ENCODE measurements around the gene WDR33.

Gene WDR33

DNA sequence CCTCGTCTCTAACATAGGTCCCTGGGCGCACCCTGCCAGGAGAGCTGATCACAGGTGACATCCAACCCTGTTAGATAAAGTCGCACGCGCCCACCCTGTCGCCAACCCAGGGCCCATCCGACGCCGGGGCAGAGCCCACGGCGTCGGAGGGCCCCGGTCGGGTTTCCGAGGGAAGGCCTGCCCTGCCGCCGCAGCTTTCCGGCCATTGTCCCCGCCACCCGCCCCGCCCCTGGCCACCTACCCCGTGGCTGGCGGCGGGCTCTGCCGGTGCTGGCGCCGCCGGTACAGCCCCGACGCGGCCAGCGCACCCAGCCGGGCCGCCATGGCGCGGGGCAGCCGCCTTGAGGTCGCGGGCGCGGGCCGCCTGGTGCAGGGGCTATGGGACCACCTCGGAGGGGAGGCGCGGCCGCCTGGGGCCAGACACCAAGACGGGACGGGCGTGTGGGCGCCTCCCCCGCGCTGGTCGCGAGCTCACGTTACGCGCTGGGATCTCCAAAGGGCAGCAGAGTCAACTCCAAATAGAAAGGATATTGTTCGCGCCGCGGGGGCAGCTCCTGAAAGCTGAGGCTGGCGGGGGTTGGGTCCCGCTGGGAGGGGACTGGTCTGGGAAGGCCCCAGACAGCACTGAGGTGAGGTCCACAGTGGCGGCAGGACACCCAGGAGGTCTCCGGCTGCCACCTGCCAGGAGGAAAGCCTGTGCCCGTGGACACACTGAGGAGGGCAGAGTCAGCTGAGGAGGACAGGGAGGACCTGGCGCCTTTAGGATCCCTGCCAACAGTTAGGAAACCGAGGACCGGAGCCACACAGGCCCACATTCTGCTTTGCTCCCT, 146.7 kb downstream of the WDR33 start:
- in situ Hi-C loops (cut with MboI; ENCODE audit: low pct_unique_long_range_greater_than_20kb, low sequenced_read_pairs): no loop called here
- no peak for DNase-seq

GRCh38 chr2:127663566-127664064, 147.4 kb downstream of the WDR33 start:
- DNase-seq: no peak
- in situ Hi-C loops (cut with MboI; ENCODE audit: low pct_unique_long_range_greater_than_20kb, low sequenced_read_pairs): no loop called here

DNA sequence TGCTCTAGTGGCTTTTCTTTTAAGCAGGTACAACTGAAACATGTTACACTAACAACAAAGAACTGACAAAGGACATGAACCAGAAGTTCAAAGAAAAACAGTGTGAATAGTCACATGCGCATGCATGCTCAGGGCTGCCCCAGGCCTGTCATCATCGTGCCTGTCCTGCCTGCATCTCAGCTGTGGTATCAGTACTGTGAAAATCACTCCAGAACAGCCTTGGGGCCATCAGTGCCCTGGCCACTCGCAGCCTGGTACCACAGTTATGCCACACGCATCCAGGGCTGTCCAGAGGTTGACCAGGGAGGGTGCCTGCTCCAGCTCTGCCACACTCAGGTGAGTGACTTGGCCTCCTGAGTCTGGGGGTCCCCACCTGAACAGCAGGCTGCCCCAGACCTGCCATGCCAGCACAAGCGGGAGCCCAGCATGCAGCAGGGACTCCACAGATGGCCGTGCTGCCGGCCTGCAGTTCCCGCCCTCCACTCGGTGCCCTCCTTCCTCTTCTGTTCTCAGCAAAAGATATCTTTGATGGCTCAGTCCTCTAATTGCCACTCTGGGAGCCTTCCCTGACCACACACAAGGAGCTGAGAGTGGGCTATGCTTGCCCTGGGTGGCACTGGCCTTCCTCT, 147.9 kb downstream of the WDR33 start:
- DNase-seq: no peak
- in situ Hi-C loops (cut with MboI; ENCODE audit: low pct_unique_long_range_greater_than_20kb, low sequenced_read_pairs): no loop called here

DNA sequence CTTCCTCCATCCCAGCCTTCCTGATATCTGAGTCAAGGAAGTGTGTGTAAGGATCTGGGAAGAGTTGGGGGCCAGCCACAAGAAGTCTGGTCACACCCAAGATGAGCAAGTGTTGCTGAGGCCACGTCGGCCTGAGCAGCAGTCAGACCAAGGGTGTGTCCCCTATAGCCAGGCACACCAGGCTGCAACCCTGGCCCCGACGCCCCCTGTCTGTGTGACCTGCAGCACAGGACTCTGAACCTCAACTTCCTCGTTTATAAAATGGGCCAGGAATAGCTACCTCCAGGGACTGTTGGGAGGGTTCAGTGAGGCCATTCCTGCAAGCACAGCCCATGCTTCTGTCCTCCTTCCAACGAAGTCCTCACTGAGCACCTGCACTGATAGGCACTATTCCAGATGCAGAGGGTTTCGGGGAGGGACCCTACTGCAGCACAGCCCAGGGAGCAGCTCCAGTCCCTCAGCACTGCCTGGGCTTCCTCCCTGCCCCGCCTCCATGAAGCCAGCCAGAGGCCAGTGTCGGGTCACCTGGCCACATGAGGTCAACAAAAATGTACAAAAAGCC, 148.9 kb downstream of the WDR33 start:
- DNase-seq: no peak
- in situ Hi-C loops (cut with MboI; ENCODE audit: low pct_unique_long_range_greater_than_20kb, low sequenced_read_pairs): no loop called here

DNA sequence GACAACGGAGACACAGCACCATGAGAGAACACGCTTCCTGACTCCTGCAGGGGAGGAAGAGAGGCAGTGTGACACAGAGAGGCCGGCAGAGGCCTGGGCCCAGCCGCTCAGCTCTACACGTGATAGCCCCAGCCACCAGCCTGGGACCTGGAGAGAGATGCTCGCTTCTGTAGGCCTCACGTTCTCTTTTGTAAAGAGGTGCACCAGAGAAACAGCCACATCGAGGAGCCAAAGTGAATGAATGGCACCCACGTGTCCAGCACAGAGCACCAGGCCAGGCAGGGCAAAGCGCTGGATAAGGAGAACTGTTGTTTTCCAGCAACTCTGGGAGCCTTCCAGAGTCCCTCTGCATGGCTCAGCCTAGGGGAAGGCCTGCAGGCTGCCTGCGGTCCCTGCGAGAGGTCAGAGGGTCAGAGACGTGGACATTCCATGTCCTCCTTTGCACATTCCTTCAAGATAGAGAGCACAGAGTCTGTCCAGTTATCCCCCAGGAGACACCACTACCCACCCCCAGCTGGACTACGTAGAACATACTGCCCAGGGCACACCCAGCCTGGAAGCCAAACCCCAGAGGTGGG, 149.8 kb downstream of the WDR33 start:
- in situ Hi-C loops (cut with MboI; ENCODE audit: low pct_unique_long_range_greater_than_20kb, low sequenced_read_pairs): no loop called here
- DNase-seq: no peak

- DNase-seq: no peak
- in situ Hi-C loops (cut with MboI; ENCODE audit: low pct_unique_long_range_greater_than_20kb, low sequenced_read_pairs): no loop called here
These were observed 150.7 kb downstream of the WDR33 start for GRCh38 chr2:127660291-127660578.

GRCh38 chr2:127659408-127660290, 151.3 kb downstream of the WDR33 start:
- DNase-seq: peak; percentile 73
- in situ Hi-C loops (cut with MboI; ENCODE audit: low pct_unique_long_range_greater_than_20kb, low sequenced_read_pairs): no loop called here

DNA sequence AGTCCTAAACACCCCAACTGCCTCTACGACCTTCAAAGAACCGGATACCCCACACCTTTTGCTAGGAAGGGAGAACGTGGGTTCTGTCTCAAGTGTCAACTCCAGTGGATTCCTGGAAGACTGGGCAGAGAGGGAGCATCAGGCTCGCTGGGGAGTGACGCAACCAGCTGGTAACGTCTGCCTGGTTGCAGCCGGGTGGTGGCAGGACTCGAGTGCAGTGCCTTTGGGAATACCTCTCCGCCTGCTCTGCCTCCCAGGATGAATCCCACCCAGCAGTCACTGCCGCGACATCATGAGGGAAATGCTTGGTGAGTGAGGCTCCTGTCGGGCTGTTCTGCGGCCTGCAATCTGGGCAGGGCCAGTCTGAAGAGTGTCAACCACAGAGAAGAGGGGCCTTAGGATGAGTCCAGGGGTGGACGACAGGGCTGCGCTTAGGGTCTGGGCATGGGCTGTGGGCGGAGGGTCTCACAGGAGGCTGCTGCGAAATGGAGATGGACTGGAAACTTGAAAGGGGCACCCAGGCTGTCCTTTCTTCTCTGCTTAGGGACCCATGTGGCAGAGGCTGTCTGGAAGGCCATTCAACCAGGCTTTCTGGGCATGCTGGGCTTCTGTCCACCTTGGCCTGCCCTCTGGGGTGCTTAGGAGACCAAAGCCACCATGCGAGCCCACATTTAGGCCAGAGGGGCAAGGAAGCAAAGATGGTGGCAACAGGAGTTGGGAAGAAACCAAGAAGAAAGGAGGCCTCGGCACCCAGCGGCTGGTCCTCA, 152.1 kb downstream of the WDR33 start:
- in situ Hi-C loops (cut with MboI; ENCODE audit: low pct_unique_long_range_greater_than_20kb, low sequenced_read_pairs): no loop called here
- DNase-seq: no peak

DNA sequence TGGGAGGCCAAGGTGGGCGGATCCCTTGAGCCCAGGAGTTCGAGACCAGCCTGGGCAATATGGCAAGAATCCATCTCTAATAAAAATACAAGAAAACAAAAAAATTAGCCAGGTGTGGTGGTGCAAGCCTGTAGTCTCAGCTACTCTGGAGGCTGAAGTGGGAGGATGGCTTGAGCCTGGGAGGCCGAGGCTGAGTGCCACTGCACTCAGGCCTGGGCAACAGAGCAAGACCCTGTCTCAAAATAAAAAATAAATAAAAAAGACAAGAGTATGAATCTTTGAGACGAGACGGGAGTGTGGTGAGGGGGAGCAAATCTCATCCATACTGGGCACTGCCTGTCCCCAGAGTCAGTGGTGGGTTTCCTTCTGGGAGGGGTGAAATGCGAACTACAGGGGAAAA, 152.8 kb downstream of the WDR33 start:
- DNase-seq: no peak
- in situ Hi-C loops (cut with MboI; ENCODE audit: low pct_unique_long_range_greater_than_20kb, low sequenced_read_pairs): no loop called here

- in situ Hi-C loops (cut with MboI; ENCODE audit: low pct_unique_long_range_greater_than_20kb, low sequenced_read_pairs): no loop called here
- no peak for DNase-seq
These were observed 153.8 kb downstream of the WDR33 start for GRCh38 chr2:127657232-127657595.

- in situ Hi-C loops (cut with MboI; ENCODE audit: low pct_unique_long_range_greater_than_20kb, low sequenced_read_pairs): no loop called here
- no peak for DNase-seq
These were observed 154.3 kb downstream of the WDR33 start for GRCh38 chr2:127656569-127657231.

GRCh38 chr2:127655209-127656073, 155.5 kb downstream of the WDR33 start:
- DNase-seq: no peak
- in situ Hi-C loops (cut with MboI; ENCODE audit: low pct_unique_long_range_greater_than_20kb, low sequenced_read_pairs): no loop called here

DNA sequence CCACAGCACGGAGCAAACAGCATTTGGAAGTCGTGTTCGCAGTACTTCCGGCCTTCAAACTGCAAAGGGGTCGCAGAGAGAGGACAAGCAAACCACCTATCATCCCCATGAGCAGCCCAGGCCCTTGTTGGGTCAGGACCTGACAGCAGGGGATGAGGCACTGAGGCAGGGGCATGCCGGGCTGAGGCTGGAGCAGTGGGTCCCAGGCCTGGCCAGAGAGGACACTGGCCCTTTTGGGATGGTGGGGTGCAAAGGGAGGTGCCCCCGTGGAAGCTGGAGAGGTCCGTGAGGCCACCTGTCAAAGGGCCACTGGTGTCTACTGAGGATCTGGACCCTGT, 156.2 kb downstream of the WDR33 start:
- in situ Hi-C loops (cut with MboI; ENCODE audit: low pct_unique_long_range_greater_than_20kb, low sequenced_read_pairs): no loop called here
- no peak for DNase-seq

DNA sequence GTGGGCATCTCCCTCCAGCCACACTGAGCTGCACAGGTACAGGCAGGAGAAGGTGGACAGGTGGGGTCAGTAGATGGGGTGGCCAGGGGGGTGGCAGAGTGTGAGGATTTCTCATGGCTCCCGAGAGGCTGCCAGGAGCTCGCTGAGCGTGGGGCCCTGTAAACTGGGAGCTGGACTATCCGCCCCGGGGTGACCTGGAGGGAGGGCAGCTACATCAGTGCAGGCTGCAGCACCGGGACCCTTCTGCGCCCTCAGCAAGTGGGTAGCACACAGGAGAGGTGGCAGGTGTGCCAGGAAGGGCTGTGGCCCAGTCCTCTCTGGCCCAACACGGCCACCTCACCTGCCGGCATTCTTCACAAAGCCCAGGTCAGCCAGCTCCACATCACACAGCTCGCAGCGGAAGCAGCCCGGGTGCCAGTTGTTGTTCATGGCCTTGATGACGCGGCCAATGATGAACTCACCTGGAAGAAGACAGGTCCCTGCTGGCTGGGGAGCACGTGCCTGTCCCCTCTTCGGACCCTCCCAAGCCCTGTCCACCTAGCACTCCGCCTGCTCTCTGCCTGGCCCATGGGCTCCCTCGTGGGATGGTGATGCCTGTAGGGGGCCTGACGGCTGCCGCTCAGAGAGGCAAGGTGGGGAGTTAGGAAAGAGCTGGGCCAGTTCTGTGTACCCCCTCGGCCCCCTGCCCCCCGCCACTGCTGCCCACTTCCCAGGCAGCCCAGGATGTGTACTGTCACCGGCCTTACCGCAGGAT, 156.7 kb downstream of the WDR33 start:
- DNase-seq: no peak
- in situ Hi-C loops (cut with MboI; ENCODE audit: low pct_unique_long_range_greater_than_20kb, low sequenced_read_pairs): no loop called here

DNA sequence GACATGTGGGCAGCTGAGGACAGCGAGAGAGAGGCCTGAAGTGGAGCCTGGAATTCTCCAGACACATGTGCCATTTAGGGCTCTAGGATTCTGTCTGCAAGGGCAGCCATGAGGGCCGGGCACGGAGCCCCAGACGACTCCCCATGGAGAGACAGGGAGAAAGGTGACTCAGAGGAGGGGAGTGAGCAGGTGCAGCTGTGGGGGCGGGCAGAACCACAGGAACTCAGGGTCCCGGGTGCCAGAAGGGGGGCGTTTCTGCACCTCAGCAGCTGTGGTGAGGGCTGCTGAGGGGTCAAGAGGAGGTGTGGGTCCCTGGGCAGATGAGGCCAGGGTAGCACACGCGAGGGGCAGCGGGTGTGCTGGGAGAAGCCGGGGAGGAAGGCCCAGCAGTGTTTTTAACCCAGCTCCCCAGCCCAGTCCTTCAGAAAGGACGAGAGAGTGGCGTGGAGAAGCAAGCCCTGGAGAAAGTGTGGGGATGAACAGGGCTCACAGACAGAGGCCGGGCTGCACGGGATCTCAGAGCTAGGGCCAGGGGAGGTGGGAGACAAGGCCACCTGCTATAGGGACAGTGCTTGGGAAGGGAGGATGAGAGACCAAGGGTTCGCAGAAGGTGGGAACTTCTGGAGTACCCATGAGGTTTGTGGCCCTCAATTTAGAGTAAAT, 157.4 kb downstream of the WDR33 start:
- no peak for DNase-seq
- in situ Hi-C loops (cut with MboI; ENCODE audit: low pct_unique_long_range_greater_than_20kb, low sequenced_read_pairs): no loop called here

- DNase-seq: no peak
- in situ Hi-C loops (cut with MboI; ENCODE audit: low pct_unique_long_range_greater_than_20kb, low sequenced_read_pairs): no loop called here
These were observed 158.1 kb downstream of the WDR33 start for GRCh38 chr2:127652786-127653357.
